Activated B cell treated with CpG ODN at 0.5 μM for 24 hours (primary cell): ENCODE data around the gene SMIM44. TPM values are rescaled to one million over a fixed set of nuclear protein-coding genes. Genes with fewer than 3 reads are reported as not detected.
"Not testable (repeated sequence)": the region's sequence is repeated elsewhere in the genome, so short reads cannot be mapped to it uniquely, and the experiment has no call there.

Experiments
- ATAC-seq: fragments of 200-7000 bp; cut with Tn5 transposase; one replicate; pipeline ENCODE4 v1.10.0; 2021; ENCODE audit warnings: low read depth, mild to moderate bottlenecking, moderate library complexity
- CTCF ChIA-PET: fragments of 350-600 bp; sonication (Branson Sonifier 250); formaldehyde crosslinking; loops from one replicate; lab custom pipeline; 2021; ENCODE audit warnings: antibody characterized with exemption; lab: Charles Lee
- POLR2A ChIA-PET: fragments of 350-600 bp; sonication (Branson Sonifier 250); formaldehyde crosslinking; loops from one replicate; lab custom pipeline; 2021; ENCODE audit warnings: antibody characterized with exemption; lab: Charles Lee
- DNase-seq: peaks from one replicate; pipeline ENCODE4 v3.0.0; 2022
- H3K27ac Mint-ChIP-seq: one replicate; pipeline ENCODE4 v1.8.0; 2020; ENCODE audit warnings: mixed read lengths
- H3K27me3 Mint-ChIP-seq: one replicate; pipeline ENCODE4 v1.8.0; 2021; ENCODE audit warnings: mixed read lengths
- H3K36me3 Mint-ChIP-seq: one replicate; pipeline ENCODE4 v1.8.0; 2021; ENCODE audit warnings: low read depth, mixed read lengths
- H3K4me1 Mint-ChIP-seq: one replicate; pipeline ENCODE4 v1.8.0; 2021; ENCODE audit warnings: mixed read lengths
- H3K4me3 Mint-ChIP-seq: one replicate; pipeline ENCODE4 v1.8.0; 2020; ENCODE audit warnings: mild to moderate bottlenecking, mixed read lengths
- H3K9me3 Mint-ChIP-seq: one replicate; pipeline ENCODE4 v1.8.0; 2020; ENCODE audit warnings: mixed read lengths
- intact Hi-C: fragments of 100-400 bp; cut with micrococcal nuclease; formaldehyde crosslinking; loops from one replicate; pipeline ENCODE4 v1.15.1; 2024
- total RNA-seq: library from RNA; stranded (reverse); gene quantifications from 2 replicates; pipeline ENCODE4 v1.2.3, GENCODE V29; 2022
- TF ChIP-seq, protein P1 (sequence below): fragments of 200-600 bp; IDR thresholded peaks from one replicate; pipeline ENCODE4 v1.8.0; 2022; ENCODE audit warnings: antibody characterized with exemption, mild to moderate bottlenecking

Gene SMIM44
- total RNA-seq, 1 donor from 2014 or later: not detected

DNA sequence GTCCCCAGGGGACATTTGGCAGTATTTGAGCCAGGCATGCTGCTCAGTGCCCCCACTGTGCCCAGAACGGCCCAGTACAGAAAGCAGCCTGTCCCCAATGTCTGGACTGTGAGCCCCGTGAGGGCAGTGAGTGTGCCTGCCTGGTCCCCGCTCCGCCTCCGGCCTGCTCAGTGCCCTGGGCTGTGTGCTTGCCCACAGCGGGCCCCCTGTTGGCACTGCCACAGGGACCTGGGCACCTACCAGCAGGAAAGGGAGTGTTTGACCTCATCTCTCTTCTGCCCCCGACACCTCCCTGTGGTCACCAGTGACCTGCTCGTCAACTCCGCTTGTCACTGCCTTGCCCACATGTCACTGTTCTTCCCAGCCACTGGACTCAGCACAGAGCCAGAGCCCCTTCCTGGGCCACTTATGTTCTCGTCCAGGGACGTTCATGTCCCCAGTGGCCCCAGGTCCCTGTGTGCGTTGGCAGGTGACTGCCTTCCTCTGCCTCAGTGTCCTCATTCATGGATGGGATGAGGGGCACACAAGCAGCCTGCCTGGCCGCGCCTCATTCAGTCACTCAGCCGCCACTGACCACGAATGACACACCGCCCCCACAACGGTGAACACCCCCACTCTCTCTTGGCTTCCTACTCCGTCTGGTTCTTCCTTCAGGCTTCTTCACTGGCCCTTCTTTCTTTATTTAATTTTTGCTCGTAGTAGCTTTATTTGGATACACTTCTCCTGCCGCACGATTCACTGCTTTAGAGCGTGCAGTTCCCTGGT is 25.7 kb upstream of the SMIM44 start:
- Mint-ChIP-seq H3K27ac (no peak overlapping the region), H3K4me3 (peak overlapping the region; percentile 44), H3K36me3 (peaks cover 38% of the 10 kb centered on the region), H3K9me3 (no peaks in the 10 kb centered on the region), H3K27me3 (no peaks in the 10 kb centered on the region), H3K4me1 (peaks cover 49% of the 10 kb centered on the region)
- ATAC-seq (no peak), DNase-seq (no peak)
- POLR2A ChIA-PET: interaction anchor here (0.5 kb wide), 1 partner anchor 560 kb away, joined by 4 read pairs; no protein-coding TSS in a partner anchor
- CTCF ChIA-PET: no interaction called here
- intact Hi-C loops: loop anchor here (5.0 to 10.0 kb wide), 5 partner anchors 48 to 946 kb away; partner anchors contain the start of genes APBA3, CHAF1A, MFSD12 and MRPL54
- TF ChIP-seq, protein P1, sequence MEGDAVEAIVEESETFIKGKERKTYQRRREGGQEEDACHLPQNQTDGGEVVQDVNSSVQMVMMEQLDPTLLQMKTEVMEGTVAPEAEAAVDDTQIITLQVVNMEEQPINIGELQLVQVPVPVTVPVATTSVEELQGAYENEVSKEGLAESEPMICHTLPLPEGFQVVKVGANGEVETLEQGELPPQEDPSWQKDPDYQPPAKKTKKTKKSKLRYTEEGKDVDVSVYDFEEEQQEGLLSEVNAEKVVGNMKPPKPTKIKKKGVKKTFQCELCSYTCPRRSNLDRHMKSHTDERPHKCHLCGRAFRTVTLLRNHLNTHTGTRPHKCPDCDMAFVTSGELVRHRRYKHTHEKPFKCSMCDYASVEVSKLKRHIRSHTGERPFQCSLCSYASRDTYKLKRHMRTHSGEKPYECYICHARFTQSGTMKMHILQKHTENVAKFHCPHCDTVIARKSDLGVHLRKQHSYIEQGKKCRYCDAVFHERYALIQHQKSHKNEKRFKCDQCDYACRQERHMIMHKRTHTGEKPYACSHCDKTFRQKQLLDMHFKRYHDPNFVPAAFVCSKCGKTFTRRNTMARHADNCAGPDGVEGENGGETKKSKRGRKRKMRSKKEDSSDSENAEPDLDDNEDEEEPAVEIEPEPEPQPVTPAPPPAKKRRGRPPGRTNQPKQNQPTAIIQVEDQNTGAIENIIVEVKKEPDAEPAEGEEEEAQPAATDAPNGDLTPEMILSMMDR: no peak

DNA sequence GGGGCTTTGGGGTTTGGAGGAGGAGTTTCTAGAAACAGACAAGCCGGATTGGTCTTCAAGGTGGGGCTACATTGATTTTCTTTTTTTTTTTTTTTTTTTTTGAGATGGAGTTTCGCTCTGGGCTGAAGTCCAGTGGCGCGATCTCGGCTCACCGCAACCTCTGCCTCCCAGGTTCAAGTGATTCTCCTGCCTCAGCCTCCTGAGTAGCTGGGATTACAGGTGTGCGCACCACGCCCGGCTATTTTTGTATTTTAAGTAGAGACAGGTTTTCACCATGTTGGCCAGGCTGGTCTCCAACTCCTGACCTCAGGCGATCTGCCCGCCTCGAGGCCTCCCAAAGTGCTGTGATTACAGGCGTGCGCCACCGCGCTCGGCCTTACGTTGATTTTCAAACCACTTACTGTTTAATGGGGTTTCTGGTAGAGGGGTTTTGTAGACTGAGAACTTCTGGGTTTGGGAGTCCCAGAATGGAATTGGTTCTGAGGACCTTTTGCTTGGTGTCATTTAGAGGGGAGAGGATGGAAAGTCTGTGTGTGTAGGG is 24.9 kb upstream of the SMIM44 start:
- H3K36me3 Mint-ChIP-seq: peaks cover 36% of the 10 kb centered on the region
- H3K27ac Mint-ChIP-seq, DNase-seq, POLR2A ChIA-PET, CTCF ChIA-PET, H3K27me3 Mint-ChIP-seq, ATAC-seq, H3K9me3 Mint-ChIP-seq: not testable (repeated sequence)
- H3K4me1 Mint-ChIP-seq: peaks cover 46% of the 10 kb centered on the region
- peak overlapping the region; percentile 41 for H3K4me3 Mint-ChIP-seq
- intact Hi-C loops: loop anchor here (5.0 to 10.0 kb wide), 5 partner anchors 49 to 947 kb away; partner anchors contain the start of genes APBA3, CHAF1A, MFSD12 and MRPL54

DNA sequence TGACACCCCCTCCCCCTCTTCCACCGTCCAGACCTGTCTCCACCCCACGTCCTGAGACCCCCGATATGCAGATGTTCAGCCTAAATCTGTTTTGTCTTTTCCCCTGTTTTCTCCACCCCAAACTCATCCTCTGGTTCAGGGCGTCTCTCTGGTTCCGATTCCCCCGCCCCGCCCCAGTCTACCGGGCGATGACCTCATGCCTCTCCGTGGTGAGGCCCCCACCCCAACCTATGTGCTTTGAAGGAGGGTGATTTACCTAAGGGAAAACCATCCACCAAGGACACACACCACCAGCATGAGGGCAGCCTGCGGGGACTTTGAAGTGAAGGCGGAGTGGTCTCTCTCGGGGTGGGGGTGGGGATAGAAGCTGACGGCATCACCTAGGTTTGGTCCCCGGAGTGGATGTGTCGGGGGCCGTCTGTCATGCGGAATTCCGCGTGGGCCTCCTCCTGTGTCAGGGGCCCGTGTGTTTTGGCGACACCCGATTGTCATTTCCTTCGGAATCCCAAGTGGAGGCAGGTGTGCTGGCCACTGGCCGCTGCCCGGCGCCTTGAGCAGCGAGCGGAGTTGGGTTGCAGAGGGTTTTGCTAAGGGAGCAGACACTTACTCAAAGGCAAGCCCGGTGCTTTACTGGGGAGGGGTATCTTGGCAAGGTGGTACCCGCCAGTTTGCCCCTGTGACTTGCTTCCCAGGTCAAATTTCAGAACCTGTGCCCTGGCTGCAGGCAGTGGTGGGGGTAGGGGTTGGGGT is 24.3 kb upstream of the SMIM44 start:
- Mint-ChIP-seq H3K36me3 (peaks cover 36% of the 10 kb centered on the region), H3K4me3 (peak overlapping the region; percentile 90), H3K27me3 (no peaks in the 10 kb centered on the region), H3K9me3 (no peaks in the 10 kb centered on the region), H3K4me1 (peaks cover 46% of the 10 kb centered on the region), H3K27ac (peak overlapping the region; percentile 76)
- ChIA-PET POLR2A (interaction anchor here (0.6 to 0.7 kb wide), 3 partner anchors 20 to 239 kb away, joined by 3 to 6 read pairs (median 4); no protein-coding TSS in a partner anchor), CTCF (no interaction called here)
- intact Hi-C loops: loop anchor here (2.0 to 10.0 kb wide), 6 partner anchors 50 to 947 kb away; partner anchors contain the start of genes APBA3, CACTIN, CHAF1A and MFSD12
- ATAC-seq: no peak
- DNase-seq: no peak
- TF ChIP-seq, protein P1: no peak

DNA sequence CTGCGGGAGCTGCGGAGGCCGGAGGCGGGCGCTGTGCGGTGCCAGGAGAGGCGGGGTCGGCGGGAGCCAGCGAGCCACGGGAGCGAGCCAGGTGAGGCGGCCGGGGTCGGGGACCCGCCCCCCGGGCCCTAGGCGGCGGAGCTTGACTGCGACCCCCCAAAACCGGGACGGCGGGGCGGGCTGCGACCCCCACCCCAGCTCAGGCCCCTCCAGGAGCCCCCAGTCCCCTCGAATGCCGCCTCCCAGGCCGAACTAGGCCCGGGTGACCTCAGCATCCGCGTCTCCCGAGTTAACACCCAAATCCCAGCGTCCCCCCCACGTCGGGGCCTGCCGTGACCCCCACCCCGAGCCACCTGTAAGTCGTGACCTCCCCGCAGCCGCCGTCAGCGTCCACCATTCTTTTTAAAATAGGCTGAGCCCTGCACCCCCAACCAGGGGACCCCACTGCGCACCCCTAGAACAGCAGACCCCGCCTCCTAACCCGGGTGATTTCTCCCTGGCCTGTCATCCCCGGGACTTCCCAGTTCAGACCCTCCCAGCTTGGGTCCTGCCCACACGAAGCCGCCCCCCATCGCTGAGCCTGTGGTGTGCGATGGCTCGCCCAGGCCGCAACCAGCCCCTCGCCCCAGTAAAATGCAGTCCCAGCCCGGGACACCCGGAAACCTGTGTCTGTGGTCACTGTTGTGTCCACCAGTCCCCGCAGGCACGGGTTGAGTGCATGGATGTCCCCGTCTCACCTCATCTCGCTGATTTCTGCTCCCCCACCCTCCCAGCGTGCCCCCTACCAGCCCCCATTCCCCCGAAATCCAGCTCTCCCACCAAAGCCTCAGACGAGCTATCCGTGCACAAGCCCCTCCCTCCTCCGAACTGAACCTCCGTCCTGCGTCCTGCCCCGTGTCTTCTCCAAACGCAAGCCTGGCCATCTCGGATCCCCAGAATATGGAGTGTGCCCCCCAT is 23.4 kb upstream of the SMIM44 start:
- Mint-ChIP-seq H3K36me3 (peaks cover 33% of the 10 kb centered on the region), H3K4me1 (peaks cover 43% of the 10 kb centered on the region), H3K27me3 (no peaks in the 10 kb centered on the region), H3K9me3 (no peaks in the 10 kb centered on the region), H3K4me3 (peak overlapping the region; percentile 91), H3K27ac (peak overlapping the region; percentile 76)
- CTCF ChIA-PET: no interaction called here
- DNase-seq: peak; percentile 28
- no peak for ATAC-seq
- intact Hi-C loops: loop anchor here (1.0 to 10.0 kb wide), 9 partner anchors 51 to 948 kb away; partner anchors contain the start of genes APBA3, CACTIN, CHAF1A and HMG20B
- POLR2A ChIA-PET: interaction anchor here (0.6 to 1.4 kb wide), 6 partner anchors 11 to 240 kb away, joined by 3 to 6 read pairs (median 3); no protein-coding TSS in a partner anchor
- TF ChIP-seq, protein P1: no peak
